ENCODE results near the gene C4orf50. TPM values are rescaled to one million over a fixed set of nuclear protein-coding genes. Genes with fewer than 3 reads are reported as not detected.
A peak's percentile ranks its signal among the peaks of the same experiment; 100 is the strongest.

The C4orf50 gene
- total and polyA plus RNA-seq, 2 of the 4 experiments (the other 2 are of a cell fraction): not detected

- no peak overlapping the region for H2BK15ac ChIP-seq (ENCODE audit: low read depth, low read length)
- peaks cover 6% of the 10 kb centered on the region; the same call in 1 of the 2 replicates for H3K4me1 ChIP-seq (ENCODE audit: control insufficient read depth, insufficient read depth, low read length)
- no peaks in the 10 kb centered on the region for H4K20me1 ChIP-seq (ENCODE audit: insufficient read depth, low read length)
- dilution Hi-C loops (cut with HindIII; ENCODE audit: low sequenced_read_pairs, unreplicated experiment) (no loop called here), in situ Hi-C loops (cut with MboI; ENCODE audit: low sequenced_read_pairs) (no loop called here), intact Hi-C loops (cut with micrococcal nuclease) (no loop called here)
- H3K4me2 ChIP-seq (ENCODE audit: low read depth, low read length): no peak overlapping the region
- CTCF ChIA-PET: no interaction called here
- H4K8ac ChIP-seq (ENCODE audit: low read depth in 2 of 2, low read length in 2 of 2): no peak overlapping the region
- no peak overlapping the region for H3K14ac ChIP-seq (replicated peaks; ENCODE audit: low read depth, low read length)
- no peaks in the 10 kb centered on the region for H3K9me1 ChIP-seq (ENCODE audit: insufficient read depth, low read length)
- H3K56ac ChIP-seq (ENCODE audit: extremely low read depth, insufficient read depth, low read length): no peak overlapping the region
- no peak overlapping the region for H2AK5ac ChIP-seq (ENCODE audit: low read depth, low read length)
- ATAC-seq (ENCODE audit: low read depth): peak; percentile 93
- BruUV-seq (replicated peaks): no TSS peak
- no peak overlapping the region for H3K4me3 ChIP-seq (ENCODE audit: insufficient read depth, low read depth, low read length)
- no peaks in the 10 kb centered on the region for H3K9me3 ChIP-seq (ENCODE audit: control insufficient read depth, insufficient read depth, low read length)
- DNase-seq: peak; percentile 96
- no peaks in the 10 kb centered on the region for H3K27me3 ChIP-seq (ENCODE audit: control insufficient read depth, insufficient read depth, low read length)
- H2AFZ ChIP-seq (replicated peaks; ENCODE audit: low read length, poor library complexity): no peak overlapping the region
- no peak overlapping the region for H2AK9ac ChIP-seq (replicated peaks; ENCODE audit: low read depth, low read length, poor library complexity)
- no peak overlapping the region for H3K18ac ChIP-seq (ENCODE audit: low read depth, low read length)
- POLR2A ChIA-PET (ENCODE audit: unreplicated experiment): no interaction called here
- H3K4ac ChIP-seq (ENCODE audit: low read depth, low read length): no peak overlapping the region
- no peak overlapping the region for H3K23ac ChIP-seq (ENCODE audit: low read depth, low read length)
- peaks cover 1% of the 10 kb centered on the region; the same call in 1 of the 2 replicates for H3K36me3 ChIP-seq (ENCODE audit: control insufficient read depth, insufficient read depth, low read length)
- no peak overlapping the region for H2BK120ac ChIP-seq (ENCODE audit: low read depth, low read length)
- H4K5ac ChIP-seq (ENCODE audit: low read depth, low read length): no peak overlapping the region
- no peak overlapping the region for H3K27ac ChIP-seq (ENCODE audit: insufficient read depth, low read length)
- H2BK5ac ChIP-seq (ENCODE audit: low read depth, low read length, poor library complexity, severe bottlenecking): no peak overlapping the region
- H4K91ac ChIP-seq (ENCODE audit: insufficient read depth, low read depth, low read length): no peak overlapping the region
- no peaks in the 10 kb centered on the region for H3K79me1 ChIP-seq (ENCODE audit: low read depth in 1 of 2, low read length in 2 of 2)
- 80% methylated on average over 2 of the region's 15 CpGs; no CpG with 5 or more reads in 1 of the 2 experiments for WGBS, 2 experiments (ENCODE audit: extremely low coverage in 2 of 2, insufficient read length in 1 of 2)
- TF ChIP-seq FOS (IDR thresholded peaks at IDR 0.05; ENCODE audit: low read depth, low read length) (peak; percentile 67; the same call in 1 of the 2 replicates), NFE2L2 (IDR thresholded peaks at IDR 0.05; ENCODE audit: low read depth, low read length) (no peak)
- no peak overlapping the region for H3K9ac ChIP-seq (ENCODE audit: low read depth, low read length)
- no peak overlapping the region for H2BK20ac ChIP-seq (ENCODE audit: low read depth, low read length)
Measured at GRCh38 chr4:5863461-5864113, 154.6 kb downstream of the C4orf50 start.

Measured in IMR-90 (cell line).